HepG2 (cell line): ENCODE results near the gene YIPF5. TPM values are rescaled to one million over a fixed set of nuclear protein-coding genes. Genes with fewer than 3 reads are reported as not detected.
A peak's percentile ranks its signal among the peaks of the same experiment; 100 is the strongest.

ENCODE experiments used
- BHLHE40 ChIP-seq: IDR thresholded peaks from 2 replicates; pipeline ENCODE4 v1.6.1; 2011; ENCODE audit warnings: low read length, improper control_type of control experiment
- CC2D1A ChIP-seq: sonication (generic); formaldehyde crosslinking; IDR thresholded peaks from 2 replicates; pipeline ENCODE4 v1.8.1; 2023; ENCODE audit warnings: mild to moderate bottlenecking, missing genetic modification reagents
- CCAR2 ChIP-seq: fragments of 200-400 bp; formaldehyde crosslinking; optimal IDR thresholded peaks from 2 replicates; pipeline ENCODE3; 2018; ENCODE audit warnings: low read depth, mild to moderate bottlenecking, low read length, moderate library complexity
- DMTF1 ChIP-seq: sonication (generic); formaldehyde crosslinking; IDR thresholded peaks from 2 replicates; pipeline ENCODE4 v1.4.0; 2020; ENCODE audit warnings: mild to moderate bottlenecking, missing genetic modification reagents
- FLYWCH1 ChIP-seq: sonication (generic); formaldehyde crosslinking; IDR thresholded peaks from 2 replicates; pipeline ENCODE4 v1.8.1; 2023; ENCODE audit warnings: mild to moderate bottlenecking, missing genetic modification reagents
- IKZF5 ChIP-seq: IDR thresholded peaks from 2 replicates; pipeline ENCODE4 v1.6.1; 2018; ENCODE audit warnings: missing genetic modification reagents, mild to moderate bottlenecking, missing compliant biosample characterization
- KLF9 ChIP-seq: IDR thresholded peaks from 2 replicates; pipeline ENCODE4 v1.6.1; 2016; ENCODE audit warnings: low read depth
- KMT2A ChIP-seq: sonication (generic); formaldehyde crosslinking; IDR thresholded peaks from 2 replicates; pipeline ENCODE4 v1.4.0; 2020; ENCODE audit warnings: missing genetic modification reagents
- MIER3 ChIP-seq: IDR thresholded peaks from 2 replicates; pipeline ENCODE4 v1.6.1; 2016; ENCODE audit warnings: missing compliant biosample characterization, borderline replicate concordance
- PHB2 ChIP-seq: fragments of 450-650 bp; IDR thresholded peaks from 2 replicates; pipeline ENCODE4 v1.6.1; 2018; ENCODE audit not compliant: partially characterized antibody
- PITX1 ChIP-seq: sonication (generic); formaldehyde crosslinking; IDR thresholded peaks from 2 replicates; pipeline ENCODE4 v1.5.1; 2020; ENCODE audit warnings: mild to moderate bottlenecking, missing genetic modification reagents
- RCOR2 ChIP-seq: IDR thresholded peaks from 2 replicates; pipeline ENCODE4 v1.6.1; 2016; ENCODE audit warnings: missing biosample characterization, missing genetic modification reagents
- ZBTB34 ChIP-seq: sonication (generic); formaldehyde crosslinking; IDR thresholded peaks from 2 replicates; pipeline ENCODE4 v1.8.0; 2022; ENCODE audit warnings: mild to moderate bottlenecking, missing genetic modification reagents
- ZNF24 ChIP-seq: fragments of 450-650 bp; IDR thresholded peaks from 2 replicates; pipeline ENCODE4 v1.6.1; 2017; ENCODE audit warnings: antibody characterized with exemption, mild to moderate bottlenecking
- ZNF253 ChIP-seq: sonication (generic); formaldehyde crosslinking; IDR thresholded peaks from 2 replicates; pipeline ENCODE4 v1.8.0; 2022; ENCODE audit warnings: mild to moderate bottlenecking, missing genetic modification reagents, borderline replicate concordance
- ZNF33A ChIP-seq: sonication (generic); formaldehyde crosslinking; IDR thresholded peaks from 2 replicates; pipeline ENCODE4 v1.5.1; 2020; ENCODE audit warnings: missing genetic modification reagents, mild to moderate bottlenecking, moderate library complexity, borderline replicate concordance
- ZNF350 ChIP-seq: sonication (generic); formaldehyde crosslinking; IDR thresholded peaks from 2 replicates; pipeline ENCODE4 v1.4.0; 2020; ENCODE audit warnings: mild to moderate bottlenecking, low read depth, missing genetic modification reagents, borderline replicate concordance
- ZNF503 ChIP-seq: sonication (generic); formaldehyde crosslinking; IDR thresholded peaks from 2 replicates; pipeline ENCODE4 v1.4.0; 2020; ENCODE audit warnings: missing genetic modification reagents
- ZNF547 ChIP-seq: sonication (generic); formaldehyde crosslinking; IDR thresholded peaks from 2 replicates; pipeline ENCODE4 v1.5.1; 2020; ENCODE audit warnings: mild to moderate bottlenecking, missing genetic modification reagents
- ZNF597 ChIP-seq: sonication (generic); formaldehyde crosslinking; IDR thresholded peaks from 2 replicates; pipeline ENCODE4 v1.5.0; 2020; ENCODE audit warnings: missing genetic modification reagents
- ZNF629 ChIP-seq: sonication (generic); formaldehyde crosslinking; conservative IDR thresholded peaks from 2 replicates; pipeline ENCODE4 v1.5.0; 2020; ENCODE audit warnings: missing genetic modification reagents
- ZSCAN31 ChIP-seq: sonication (generic); formaldehyde crosslinking; IDR thresholded peaks from 2 replicates; pipeline ENCODE4 v1.5.0; 2020; ENCODE audit warnings: low read depth, mild to moderate bottlenecking, missing genetic modification reagents
- polyA plus RNA-seq, 8 experiments: library from polyadenylated mRNA; depleted of rRNA in 3 of 8; stranded (reverse) in 7 of 8; unstranded in 1 of 8; fragments of >200 nt; fragmentation: Illumina TruSeq in 4 of 8; extraction: Trizol in 4 of 8; gene quantifications; 2 replicates each; pipeline versions ENCODE4 v1.2.1 to v1.2.3, GENCODE V29; 2011 to 2016; ENCODE audit warnings: low read depth in 4 of 8, missing spikeins in 1 of 8, mixed read lengths in 1 of 8; ENCODE audit not compliant: insufficient read depth in 1 of 8
- total RNA-seq, 5 experiments: library from RNA; depleted of rRNA; stranded (reverse); fragments of >200 nt; fragmentation: Illumina TruSeq; extraction: Trizol; gene quantifications; 2 replicates each; pipeline ENCODE4 v1.2.3, GENCODE V29; 2016; ENCODE audit warnings: low read depth in 1 of 5

Gene YIPF5
- total and polyA plus RNA-seq, 2 of the 13 experiments (the other 11 are each of a cell fraction or from before 2014, with no cell fraction given): 61.4 to 73.6 TPM

- peak; percentile 82 for TF ChIP-seq KMT2A (CRISPR knock-in tag)
- no peak for TF ChIP-seq CCAR2
- TF ChIP-seq ZNF597: no peak
- 0 out of 2 replicates have a peak, but pooled peaks have one; percentile 60 for TF ChIP-seq FLYWCH1 (CRISPR knock-in tag)
- TF ChIP-seq ZSCAN31: peak; percentile 73
- peak; percentile 52; the same call in 1 of the 2 replicates for TF ChIP-seq MIER3 (CRISPR knock-in tag)
- TF ChIP-seq ZBTB34: no peak
- TF ChIP-seq ZNF33A (CRISPR knock-in tag): no peak
- no peak for TF ChIP-seq DMTF1
- TF ChIP-seq KLF9: 0 out of 2 replicates have a peak, but pooled peaks have one; percentile 42
- peak; percentile 61; the same call in 1 of the 2 replicates for TF ChIP-seq PITX1
- TF ChIP-seq RCOR2 (CRISPR knock-in tag): no peak
- peak; percentile 89 for TF ChIP-seq BHLHE40
- TF ChIP-seq PHB2: no peak
- peak; percentile 91 for TF ChIP-seq ZNF547 (CRISPR knock-in tag)
- TF ChIP-seq ZNF629: 0 out of 2 replicates have a peak, but pooled peaks have one; percentile 16
- 0 out of 2 replicates have a peak, but pooled peaks have one; percentile 34 for TF ChIP-seq IKZF5
- TF ChIP-seq ZNF503 (CRISPR knock-in tag): no peak; the same call in 1 of the 2 replicates
- TF ChIP-seq ZNF24: no peak
- TF ChIP-seq ZNF350 (CRISPR knock-in tag): peak; percentile 81
- 0 out of 2 replicates have a peak, but pooled peaks have one; percentile 49 for TF ChIP-seq CC2D1A (CRISPR knock-in tag)
- 0 out of 2 replicates have a peak, but pooled peaks have one; percentile 17 for TF ChIP-seq ZNF253 (CRISPR knock-in tag)
These were observed at the start of gene YIPF5, which contains the start of gene KCTD16 (continued) for GRCh38 chr5:144170276-144171024.
